HuH-7.5 (cell line): ENCODE measurements around the gene PLCG1.

Source experiments
- DNase-seq: peaks from one replicate; pipeline ENCODE4 v3.0.0; 2011; ENCODE audit warnings: low spot score

The PLCG1 gene

GRCh38 chr20:41180599-41181333, 43.4 kb downstream of the PLCG1 start:
- DNase-seq = no peak

DNA sequence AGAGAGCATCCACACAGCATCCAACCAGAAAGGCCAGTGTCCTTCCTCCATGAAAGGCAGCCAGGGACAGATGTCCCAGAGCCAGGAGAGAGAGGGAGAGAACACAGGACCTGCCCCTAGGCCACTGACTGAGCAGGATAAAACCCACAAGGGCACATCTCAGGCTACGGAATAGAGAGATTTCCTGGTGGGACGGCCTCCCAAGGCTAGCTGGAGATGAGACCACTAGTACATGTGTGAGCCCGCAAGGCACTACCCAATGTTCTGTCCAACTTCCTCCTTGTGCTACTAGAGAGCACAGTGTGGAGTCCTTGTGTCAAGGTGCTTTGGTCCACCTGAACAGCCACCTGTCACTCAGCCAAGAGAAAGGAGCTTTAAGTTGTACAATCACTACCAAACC, 44.2 kb downstream of the PLCG1 start:
- no peak for DNase-seq

DNA sequence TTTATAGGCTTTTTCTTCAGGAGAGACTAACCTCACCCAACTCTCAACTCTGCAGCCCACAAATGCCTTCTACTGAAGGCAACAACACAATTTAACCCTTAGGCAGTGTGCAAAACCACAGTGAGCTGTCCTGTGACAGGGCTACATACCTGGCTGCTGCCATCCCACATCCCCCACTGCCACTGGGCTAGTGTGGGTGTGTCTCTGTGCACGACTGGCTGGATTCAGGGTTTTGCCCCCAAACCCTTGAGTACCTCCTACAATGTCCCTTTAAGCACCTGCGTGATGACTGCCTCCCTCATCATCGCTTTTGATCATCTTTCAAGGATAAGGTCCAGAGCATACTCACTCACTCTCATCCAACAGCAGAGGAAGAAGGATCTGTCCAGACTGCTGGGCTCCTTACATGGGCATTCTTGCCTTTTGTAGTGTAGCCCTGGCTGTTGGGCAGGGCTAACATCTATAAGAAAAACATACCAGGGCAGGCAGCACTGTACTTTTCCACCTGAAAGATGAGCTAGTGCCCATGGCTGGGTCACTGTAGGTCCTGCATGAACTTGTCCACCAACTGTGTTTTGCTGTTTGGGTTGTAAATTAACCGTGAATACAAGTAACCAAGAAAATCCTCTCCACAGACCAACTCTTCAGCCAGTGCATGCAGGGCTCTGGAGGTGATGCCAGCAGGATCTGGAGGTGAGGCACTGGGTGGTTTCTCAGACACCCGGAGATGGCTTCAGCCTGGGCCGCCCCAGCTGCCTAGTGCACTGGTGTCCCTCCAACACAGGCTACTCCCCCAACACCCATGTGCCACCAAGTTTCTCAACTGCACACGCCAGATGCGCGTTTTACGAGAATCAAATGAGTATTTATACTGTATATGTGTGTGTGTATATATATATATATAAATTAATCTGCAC, 45.2 kb downstream of the PLCG1 start:
- no peak for DNase-seq

GRCh38 chr20:41183391-41183790, 46.0 kb downstream of the PLCG1 start:
- no peak for DNase-seq

- DNase-seq = no peak
These were observed 46.5 kb downstream of the PLCG1 start for GRCh38 chr20:41183831-41184230.

DNA sequence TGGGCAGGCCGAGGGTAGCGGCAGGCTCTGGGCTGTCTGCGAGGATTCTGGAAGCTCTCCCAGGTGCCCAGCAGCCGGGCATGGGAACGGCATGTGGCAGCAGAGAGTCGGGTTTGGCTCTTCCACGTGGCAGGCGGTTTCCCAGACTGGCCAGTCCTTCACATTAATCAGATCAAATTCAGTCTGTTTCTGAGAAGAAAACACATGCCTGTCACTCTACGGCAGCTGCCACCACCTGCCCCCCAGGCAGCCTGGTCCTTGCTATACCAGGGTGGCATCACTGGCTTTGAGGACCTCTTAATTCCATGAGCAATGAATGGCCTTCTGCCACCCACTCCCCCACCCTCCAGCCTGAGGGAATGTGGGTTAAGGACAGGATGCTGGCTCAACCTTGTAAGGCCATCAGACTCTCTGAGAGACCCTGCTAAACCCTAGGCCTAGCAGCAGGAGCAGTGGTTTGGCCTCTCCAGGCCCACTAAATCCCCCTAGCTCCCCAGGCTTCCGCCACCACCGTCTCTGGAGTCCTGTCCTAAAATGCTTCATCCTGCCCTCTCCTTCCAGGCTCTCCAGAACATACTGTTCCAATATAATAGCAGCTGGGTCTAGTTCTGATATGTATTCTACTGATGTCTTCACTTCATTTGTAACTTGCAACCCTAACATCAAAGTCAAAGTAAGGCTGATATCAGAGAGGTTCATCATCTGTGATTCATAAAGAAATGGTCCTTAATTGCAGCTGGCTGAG, 47.8 kb downstream of the PLCG1 start:
- no peak for DNase-seq

DNA sequence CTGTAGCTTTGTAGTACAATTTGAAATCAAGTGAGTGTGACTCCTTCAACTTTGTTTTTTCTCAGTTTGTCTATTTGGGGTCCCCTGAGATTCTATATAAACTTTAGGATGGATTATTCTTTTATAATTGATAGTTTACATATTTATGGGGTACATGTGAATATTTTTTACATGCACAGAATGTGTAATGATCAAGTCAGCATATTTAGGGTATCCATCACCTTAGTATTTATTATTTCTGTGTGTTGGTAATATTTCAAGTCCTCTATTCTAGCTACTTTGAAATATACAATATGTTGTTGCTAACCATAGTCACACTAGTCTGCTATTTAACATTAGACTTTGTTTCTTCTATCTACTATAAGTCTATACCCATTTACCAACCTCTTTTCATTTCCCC, 50.3 kb downstream of the PLCG1 start:
- no peak for DNase-seq

- DNase-seq = no peak
These were observed 54.5 kb downstream of the PLCG1 start for GRCh38 chr20:41191562-41192500.

DNA sequence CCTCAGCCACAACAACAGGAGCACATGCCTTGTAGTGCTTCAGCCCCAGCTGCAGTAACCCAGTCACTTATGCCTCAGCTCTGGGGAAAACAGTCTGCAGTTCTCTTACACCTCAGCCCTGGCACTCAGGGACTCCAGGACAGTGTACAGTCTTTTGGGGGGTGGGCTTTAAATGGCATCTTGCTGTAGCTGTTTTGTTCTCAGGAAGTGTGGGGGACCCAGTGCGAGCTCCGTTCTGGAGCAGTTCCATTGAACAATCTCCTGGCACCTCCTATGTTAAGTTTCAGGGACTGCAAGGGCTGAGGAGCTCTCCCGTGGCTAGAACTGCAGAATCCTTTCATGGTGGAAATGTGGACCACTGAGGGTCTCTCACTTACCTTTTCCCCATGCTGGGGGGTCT, 55.2 kb downstream of the PLCG1 start:
- no peak for DNase-seq

DNA sequence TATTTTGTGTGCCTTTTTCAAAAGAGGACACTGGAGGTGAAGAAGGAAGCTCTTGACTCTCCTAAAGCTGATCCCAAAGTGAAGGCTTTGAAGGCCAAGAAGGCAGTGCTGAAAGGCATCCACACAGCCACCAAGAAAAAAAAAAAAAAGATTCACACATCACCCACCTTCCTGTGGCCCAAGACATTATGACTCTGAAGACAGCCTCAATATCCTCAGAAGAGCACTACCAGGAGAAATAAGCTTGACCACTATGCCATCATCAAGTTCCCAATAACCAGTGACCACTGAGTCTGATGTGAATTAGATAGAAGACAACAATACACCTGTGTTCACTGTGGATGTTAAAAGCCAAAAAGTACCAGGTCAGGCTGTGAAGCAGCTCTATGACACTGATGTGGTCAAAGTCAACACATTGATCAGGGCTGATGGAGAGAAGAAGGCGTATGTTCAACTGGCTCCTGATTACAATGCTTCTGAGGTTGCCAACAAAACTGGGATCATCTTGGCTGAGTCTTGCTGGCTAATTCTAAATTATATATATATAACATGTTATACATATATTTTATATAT, 59.4 kb downstream of the PLCG1 start:
- DNase-seq = no peak

DNA sequence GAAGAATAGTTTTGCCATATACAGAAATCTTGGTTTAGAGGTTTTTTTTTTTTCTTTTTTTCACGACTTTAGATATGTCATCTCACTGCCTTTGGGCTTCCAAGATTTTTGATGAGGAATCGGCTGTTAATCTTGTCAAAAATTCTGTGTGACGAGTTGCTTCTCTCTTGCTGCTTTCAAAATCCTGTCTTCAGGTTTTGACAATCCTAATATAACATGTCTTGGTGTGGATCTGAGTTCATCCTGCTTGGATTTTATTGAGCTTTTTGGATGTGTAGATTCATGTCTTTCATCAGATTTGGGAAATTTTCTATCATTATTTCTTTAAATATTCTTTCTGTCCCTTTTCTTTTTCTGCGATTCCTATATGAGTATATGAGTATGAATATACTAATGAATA, 61.1 kb downstream of the PLCG1 start:
- no peak for DNase-seq

DNA sequence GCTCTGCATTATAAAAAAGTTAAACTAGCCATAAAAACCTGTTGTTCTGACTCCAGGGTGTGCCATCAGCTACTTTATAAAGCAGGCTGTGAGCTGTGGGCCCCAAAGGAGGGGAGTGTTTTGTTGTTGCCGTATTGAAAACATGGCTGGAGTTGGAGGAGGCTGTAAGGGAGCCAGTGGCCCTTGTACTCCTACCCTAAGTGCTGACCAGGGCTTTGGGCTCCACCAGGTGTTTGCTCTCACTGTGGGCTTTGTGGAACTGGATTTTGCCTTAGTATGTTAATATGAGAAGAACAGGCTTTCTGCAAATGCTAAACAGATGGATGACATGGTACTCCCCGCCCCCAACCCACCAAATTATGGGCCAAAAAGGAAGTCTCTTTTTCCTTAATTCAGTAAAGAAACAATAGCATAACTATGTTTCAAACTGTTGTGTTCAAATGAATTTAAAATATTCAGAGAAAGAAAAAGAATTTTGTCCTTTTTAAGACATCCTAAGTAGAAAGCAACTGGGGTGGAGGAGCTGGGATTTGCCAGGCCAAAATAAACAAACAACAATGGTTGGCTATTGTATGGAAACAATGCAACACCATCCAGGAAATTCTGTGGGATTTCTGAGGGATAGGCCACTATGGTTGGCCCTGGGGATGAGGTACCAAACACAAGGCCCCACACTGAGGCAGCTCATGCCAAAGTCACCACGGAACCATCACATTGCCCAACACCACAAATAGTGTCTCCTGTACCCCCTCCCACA, 63.3 kb downstream of the PLCG1 start:
- DNase-seq = no peak

DNA sequence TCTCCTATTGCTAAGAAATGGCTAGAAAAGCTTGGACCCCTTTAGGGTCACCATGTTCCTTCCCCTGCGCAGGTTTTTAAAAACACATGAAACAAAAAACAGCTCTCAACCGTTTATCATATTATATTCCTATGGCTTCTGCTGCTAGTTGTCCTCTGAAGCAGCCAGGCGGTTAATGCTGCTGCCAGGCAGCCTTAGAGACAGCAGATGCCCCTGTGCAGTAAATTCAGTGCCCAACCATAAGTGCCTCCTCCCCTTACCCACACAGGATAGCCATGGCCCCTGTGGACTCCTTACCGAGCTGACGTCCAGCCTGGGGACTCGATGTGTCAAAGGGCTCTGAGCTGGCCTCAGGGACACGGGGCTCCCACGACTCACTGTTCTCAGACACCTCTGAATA, 64.4 kb downstream of the PLCG1 start:
- no peak for DNase-seq

- no peak for DNase-seq
These were observed 65.1 kb downstream of the PLCG1 start for GRCh38 chr20:41202426-41202825.

DNA sequence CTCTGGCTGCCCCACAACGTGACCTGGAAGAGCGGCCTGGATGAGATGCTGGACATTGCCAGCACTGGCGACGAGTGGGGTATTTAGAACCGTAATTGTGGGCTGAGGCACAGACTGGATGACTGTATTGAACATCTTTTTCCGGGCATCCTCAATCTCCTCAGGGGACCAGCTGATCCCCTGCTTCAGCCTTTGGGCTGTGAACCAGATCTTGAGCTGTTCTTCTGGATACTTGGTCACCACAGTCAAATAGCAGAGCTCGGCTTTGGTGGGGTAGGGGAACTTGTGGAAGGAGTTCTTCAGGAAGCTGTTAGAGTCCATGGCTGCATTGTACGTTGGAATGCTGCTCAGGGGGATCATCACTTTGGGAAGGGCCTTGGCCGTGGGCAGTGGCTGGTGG, 66.3 kb downstream of the PLCG1 start:
- DNase-seq = no peak

GRCh38 chr20:41204304-41205265, 67.2 kb downstream of the PLCG1 start:
- DNase-seq = no peak

DNA sequence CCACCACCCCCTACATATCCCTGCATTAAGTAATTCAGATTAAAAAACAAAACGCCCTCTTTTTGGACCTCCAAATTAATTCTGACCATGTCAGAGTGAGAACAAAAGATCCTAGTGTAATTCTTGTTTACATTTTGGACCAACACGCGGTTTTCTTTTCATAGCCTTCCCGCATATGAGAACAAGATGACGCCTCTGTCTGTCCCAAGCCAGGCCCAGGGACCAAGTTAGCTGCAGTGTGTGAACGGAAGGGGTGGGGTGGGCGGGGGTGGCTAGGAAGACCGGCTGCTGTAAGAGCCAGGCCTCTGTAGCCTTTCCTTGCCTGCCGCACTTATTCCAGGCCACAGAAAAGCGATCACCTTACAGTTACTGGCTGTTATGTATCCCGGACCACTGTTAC, 68.0 kb downstream of the PLCG1 start:
- no peak for DNase-seq

DNA sequence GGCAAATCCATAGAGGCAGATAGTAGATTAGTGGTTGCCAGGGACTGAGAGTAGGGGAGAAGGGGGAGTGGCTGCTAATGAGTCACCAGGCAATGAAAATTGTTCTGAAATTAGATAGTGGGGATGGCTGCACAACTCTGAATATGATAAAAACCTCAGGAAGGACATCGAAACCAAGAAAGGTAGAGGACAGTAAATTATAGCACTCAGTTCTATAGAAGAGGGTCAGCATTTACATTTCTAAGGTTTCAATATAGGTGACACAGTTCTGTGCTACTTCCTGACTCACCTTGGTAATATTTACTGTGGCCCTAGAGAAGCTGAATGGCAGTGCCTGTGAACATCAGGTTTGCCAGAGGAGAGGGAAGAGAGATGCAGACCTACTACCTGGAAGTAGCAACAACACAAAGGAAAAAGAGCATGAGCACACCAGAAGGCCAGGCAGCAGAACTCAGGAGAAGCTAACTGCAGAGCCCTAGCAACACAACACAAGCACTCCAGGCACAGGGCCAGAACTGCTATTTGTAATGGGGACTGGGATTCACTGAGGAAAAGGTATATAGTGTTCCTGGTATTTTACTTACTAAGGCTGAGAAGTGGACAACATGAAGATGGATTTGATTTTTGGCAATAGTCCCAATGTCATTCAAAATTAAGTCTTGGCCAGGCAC, 75.9 kb downstream of the PLCG1 start:
- no peak for DNase-seq

DNA sequence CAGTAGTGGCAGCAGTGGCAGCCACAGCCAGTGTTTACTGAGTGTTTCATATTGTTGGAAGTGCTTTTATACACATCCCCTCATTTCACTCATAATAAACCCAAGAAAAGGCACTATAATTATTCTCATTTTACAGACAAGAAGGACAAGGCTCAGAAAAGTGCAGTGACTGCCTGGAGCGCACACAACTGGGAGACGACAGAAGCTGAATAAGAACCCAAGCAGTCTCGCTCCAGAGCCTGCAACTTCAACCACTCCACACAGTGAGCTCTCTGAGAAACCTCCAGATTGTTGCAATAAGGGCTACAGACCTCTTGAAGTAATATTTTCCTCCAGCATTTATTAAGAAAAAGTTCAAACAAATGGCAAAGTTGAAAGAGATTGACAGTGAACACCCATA, 76.9 kb downstream of the PLCG1 start:
- DNase-seq = no peak
